Astrocyte (in vitro differentiated cells and primary cell): ENCODE data around the gene KANK4. TPM values are rescaled to one million over a fixed set of nuclear protein-coding genes. Genes with fewer than 3 reads are reported as not detected.

ENCODE experiments used
- DNase-seq: peaks from one replicate; pipeline ENCODE4 v3.0.0-alpha.2; 2010; ENCODE audit warnings: low read depth
- FAIRE-seq: peaks from 2 replicates; lab custom pipeline; 2011; peaks lifted over from hg19 to GRCh38; lab: Jason Lieb, UNC
- H2AFZ ChIP-seq: 2 replicates; pipeline ENCODE4 v1.6.0; 2012; ENCODE audit warnings: low read depth, low read length, inconsistent platforms
- H3K27ac ChIP-seq: 2 replicates; pipeline ENCODE4 v1.5.1; 2011; ENCODE audit warnings: low read depth, low read length, inconsistent platforms
- H3K27me3 ChIP-seq: 2 replicates; pipeline ENCODE4 v1.6.0; 2011; ENCODE audit warnings: low read length, inconsistent platforms; ENCODE audit not compliant: insufficient read depth
- H3K36me3 ChIP-seq: 2 replicates; pipeline ENCODE4 v1.5.1; 2011; ENCODE audit warnings: low read length, inconsistent platforms; ENCODE audit not compliant: insufficient read depth
- H3K4me1 ChIP-seq: 2 replicates; pipeline ENCODE4 v1.5.1; 2011; ENCODE audit warnings: low read length, inconsistent platforms; ENCODE audit not compliant: insufficient read depth
- H3K4me2 ChIP-seq: 2 replicates; pipeline ENCODE4 v1.6.0; 2012; ENCODE audit warnings: low read length, inconsistent platforms
- H3K4me3 ChIP-seq: 2 replicates; pipeline ENCODE4 v1.5.1; 2011; ENCODE audit warnings: low read depth, mild to moderate bottlenecking, low read length, inconsistent platforms; ENCODE audit not compliant: insufficient read depth
- H3K79me2 ChIP-seq: 2 replicates; pipeline ENCODE4 v1.6.0; 2012; ENCODE audit warnings: mild to moderate bottlenecking, low read length, inconsistent platforms; ENCODE audit not compliant: insufficient read depth
- H3K9ac ChIP-seq: 2 replicates; pipeline ENCODE4 v1.6.0; 2012; ENCODE audit warnings: mild to moderate bottlenecking, low read length, inconsistent platforms
- H3K9me3 ChIP-seq: 2 replicates; pipeline ENCODE4 v1.5.1; 2012; ENCODE audit warnings: low read depth, mild to moderate bottlenecking, low read length, inconsistent platforms; ENCODE audit not compliant: insufficient read depth
- H4K20me1 ChIP-seq: 2 replicates; pipeline ENCODE4 v1.6.0; 2012; ENCODE audit warnings: low read length, inconsistent platforms; ENCODE audit not compliant: insufficient read depth
- H3K27ac Mint-ChIP-seq: one replicate; pipeline ENCODE4 v1.8.0; 2021; ENCODE audit warnings: mild to moderate bottlenecking, mixed read lengths; ENCODE audit not compliant: unreplicated experiment
- H3K27me3 Mint-ChIP-seq: one replicate; pipeline ENCODE4 v1.8.0; 2021; ENCODE audit warnings: low read depth, mixed read lengths; ENCODE audit not compliant: unreplicated experiment
- H3K36me3 Mint-ChIP-seq: one replicate; pipeline ENCODE4 v1.8.0; 2021; ENCODE audit warnings: low read depth, mixed read lengths; ENCODE audit not compliant: unreplicated experiment
- H3K4me1 Mint-ChIP-seq: one replicate; pipeline ENCODE4 v1.8.0; 2021; ENCODE audit warnings: low read depth, mixed read lengths; ENCODE audit not compliant: unreplicated experiment
- H3K4me3 Mint-ChIP-seq: one replicate; pipeline ENCODE4 v1.8.0; 2021; ENCODE audit warnings: mild to moderate bottlenecking, moderate library complexity, mixed read lengths; ENCODE audit not compliant: unreplicated experiment
- H3K9me3 Mint-ChIP-seq: one replicate; pipeline ENCODE4 v1.8.0; 2021; ENCODE audit warnings: mild to moderate bottlenecking, mixed read lengths; ENCODE audit not compliant: unreplicated experiment
- EZH2 ChIP-seq: IDR thresholded peaks from 2 replicates; pipeline ENCODE4 v1.6.1; 2012; ENCODE audit warnings: mild to moderate bottlenecking, low read length, inconsistent platforms; ENCODE audit not compliant: insufficient read depth
- total RNA-seq: library from RNA; stranded (reverse); gene quantifications from 2 replicates; pipeline ENCODE4 v1.2.1, GENCODE V29; 2021
- TF ChIP-seq, protein P1 (sequence below): IDR thresholded peaks from 2 replicates; pipeline ENCODE4 v1.5.1; 2011; ENCODE audit warnings: low read depth, mild to moderate bottlenecking, inconsistent platforms, low read length, moderate library complexity; ENCODE audit not compliant: insufficient read depth

Gene KANK4
- total RNA-seq, 1 donor from 2014 or later = 8.5 TPM

GRCh38 chr1:62357916-62358315, 38.7 kb upstream of the KANK4 start:
- FAIRE-seq (no peak), DNase-seq (no peak)
- H3K27ac Mint-ChIP-seq = no peak overlapping the region
- H3K4me3 ChIP-seq = no peak overlapping the region
- H3K4me1 Mint-ChIP-seq = peaks cover 14% of the 10 kb centered on the region
- H4K20me1 ChIP-seq = no peaks in the 10 kb centered on the region
- H3K27me3 ChIP-seq = no peaks in the 10 kb centered on the region
- H3K36me3 ChIP-seq = no peaks in the 10 kb centered on the region
- H3K9ac ChIP-seq = no peak overlapping the region
- no peaks in the 10 kb centered on the region for H3K9me3 ChIP-seq
- no peak overlapping the region for H3K27ac ChIP-seq
- TF ChIP-seq, protein P1, sequence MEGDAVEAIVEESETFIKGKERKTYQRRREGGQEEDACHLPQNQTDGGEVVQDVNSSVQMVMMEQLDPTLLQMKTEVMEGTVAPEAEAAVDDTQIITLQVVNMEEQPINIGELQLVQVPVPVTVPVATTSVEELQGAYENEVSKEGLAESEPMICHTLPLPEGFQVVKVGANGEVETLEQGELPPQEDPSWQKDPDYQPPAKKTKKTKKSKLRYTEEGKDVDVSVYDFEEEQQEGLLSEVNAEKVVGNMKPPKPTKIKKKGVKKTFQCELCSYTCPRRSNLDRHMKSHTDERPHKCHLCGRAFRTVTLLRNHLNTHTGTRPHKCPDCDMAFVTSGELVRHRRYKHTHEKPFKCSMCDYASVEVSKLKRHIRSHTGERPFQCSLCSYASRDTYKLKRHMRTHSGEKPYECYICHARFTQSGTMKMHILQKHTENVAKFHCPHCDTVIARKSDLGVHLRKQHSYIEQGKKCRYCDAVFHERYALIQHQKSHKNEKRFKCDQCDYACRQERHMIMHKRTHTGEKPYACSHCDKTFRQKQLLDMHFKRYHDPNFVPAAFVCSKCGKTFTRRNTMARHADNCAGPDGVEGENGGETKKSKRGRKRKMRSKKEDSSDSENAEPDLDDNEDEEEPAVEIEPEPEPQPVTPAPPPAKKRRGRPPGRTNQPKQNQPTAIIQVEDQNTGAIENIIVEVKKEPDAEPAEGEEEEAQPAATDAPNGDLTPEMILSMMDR = no peak
- TF ChIP-seq EZH2 = no peak
- no peaks in the 10 kb centered on the region for H3K79me2 ChIP-seq
- no peak overlapping the region for H3K4me2 ChIP-seq
- H3K9me3 Mint-ChIP-seq = peaks cover 6% of the 10 kb centered on the region
- H3K36me3 Mint-ChIP-seq = no peaks in the 10 kb centered on the region
- H3K4me3 Mint-ChIP-seq = no peak overlapping the region
- peaks cover 3% of the 10 kb centered on the region for H3K4me1 ChIP-seq
- H2AFZ ChIP-seq = no peak overlapping the region
- no peaks in the 10 kb centered on the region for H3K27me3 Mint-ChIP-seq

GRCh38 chr1:62356257-62356835, 37.1 kb upstream of the KANK4 start:
- Histone ChIP-seq H3K27me3 (no peaks in the 10 kb centered on the region), H3K9ac (no peak overlapping the region), H3K9me3 (no peaks in the 10 kb centered on the region), H3K36me3 (no peaks in the 10 kb centered on the region), H4K20me1 (no peaks in the 10 kb centered on the region), H3K79me2 (no peaks in the 10 kb centered on the region), H3K4me2 (no peak overlapping the region), H3K4me1 (peaks cover 3% of the 10 kb centered on the region), H2AFZ (no peak overlapping the region), H3K27ac (no peak overlapping the region), H3K4me3 (no peak overlapping the region)
- Mint-ChIP-seq H3K27ac (peak overlapping the region; percentile 63), H3K4me1 (peaks cover 14% of the 10 kb centered on the region), H3K4me3 (no peak overlapping the region), H3K9me3 (peaks cover 8% of the 10 kb centered on the region), H3K36me3 (no peaks in the 10 kb centered on the region), H3K27me3 (no peaks in the 10 kb centered on the region)
- DNase-seq (peak; percentile 88), FAIRE-seq (peak; percentile 79)
- TF ChIP-seq, protein P1 = no peak

GRCh38 chr1:62355095-62355494, 35.9 kb upstream of the KANK4 start:
- FAIRE-seq (no peak), DNase-seq (no peak)
- H3K27me3 Mint-ChIP-seq = no peaks in the 10 kb centered on the region

More at GRCh38 chr1:62355095-62355494, 35.9 kb upstream of the KANK4 start:
- H2AFZ ChIP-seq = no peak overlapping the region
- H3K9me3 Mint-ChIP-seq = peaks cover 8% of the 10 kb centered on the region
- H3K27me3 ChIP-seq = no peaks in the 10 kb centered on the region
- H3K9ac ChIP-seq = no peak overlapping the region
- H3K36me3 ChIP-seq = no peaks in the 10 kb centered on the region
- no peaks in the 10 kb centered on the region for H4K20me1 ChIP-seq
- peaks cover 14% of the 10 kb centered on the region for H3K4me1 Mint-ChIP-seq
- H3K27ac ChIP-seq = no peak overlapping the region
- H3K4me2 ChIP-seq = no peak overlapping the region
- H3K36me3 Mint-ChIP-seq = no peaks in the 10 kb centered on the region
- H3K9me3 ChIP-seq = no peaks in the 10 kb centered on the region
- H3K4me3 ChIP-seq = no peak overlapping the region
- no peak overlapping the region for H3K27ac Mint-ChIP-seq
- TF ChIP-seq, protein P1 = no peak
- no peak for TF ChIP-seq EZH2
- no peaks in the 10 kb centered on the region for H3K79me2 ChIP-seq
- H3K4me1 ChIP-seq = peaks cover 3% of the 10 kb centered on the region
- no peak overlapping the region for H3K4me3 Mint-ChIP-seq
